Measurements from ENCODE around the gene NEK11. TPM values are rescaled to one million over a fixed set of nuclear protein-coding genes. Genes with fewer than 3 reads are reported as not detected.

The NEK11 gene
- total RNA-seq, 1 donor from 2014 or later: 8.1 TPM

GRCh38 chr3:131007782-131008181 is 18.9 kb upstream of the NEK11 start:
- Histone ChIP-seq H3K4me1 (no peaks in the 10 kb centered on the region), H3K27me3 (no peaks in the 10 kb centered on the region), H3K4me2 (no peak overlapping the region), H3K4me3 (no peak overlapping the region), H3K36me3 (no peaks in the 10 kb centered on the region), H4K20me1 (ENCODE audit: low read depth) (no peaks in the 10 kb centered on the region), H3K27ac (no peak overlapping the region), H3F3A (ENCODE audit: low read depth) (no peaks in the 10 kb centered on the region), H3K79me2 (ENCODE audit: low read depth) (no peaks in the 10 kb centered on the region), H2AFZ (replicated peaks) (no peak overlapping the region), H3K9me3 (ENCODE audit: low read depth) (no peaks in the 10 kb centered on the region), H3K9ac (no peak overlapping the region)
- Mint-ChIP-seq H3K4me1 (no peaks in the 10 kb centered on the region), H3K27ac (no peak overlapping the region), H3K9me3 (no peaks in the 10 kb centered on the region), H3K27me3 (ENCODE audit: insufficient read depth, low read depth) (no peaks in the 10 kb centered on the region), H3K4me3 (no peak overlapping the region), H3K36me3 (peaks cover 16% of the 10 kb centered on the region)
- no peak for DNase-seq (ENCODE audit: low spot score)
- no peak for TF ChIP-seq EZH2phosphoT487 (IDR thresholded peaks at IDR 0.05)
- TF ChIP-seq EZH2 (IDR thresholded peaks at IDR 0.05): no peak
- no peak for TF ChIP-seq CTCF (IDR thresholded peaks at IDR 0.05)

- H3K36me3 ChIP-seq: no peaks in the 10 kb centered on the region
Observed at GRCh38 chr3:131008326-131008725, 18.4 kb upstream of the NEK11 start.

DNA sequence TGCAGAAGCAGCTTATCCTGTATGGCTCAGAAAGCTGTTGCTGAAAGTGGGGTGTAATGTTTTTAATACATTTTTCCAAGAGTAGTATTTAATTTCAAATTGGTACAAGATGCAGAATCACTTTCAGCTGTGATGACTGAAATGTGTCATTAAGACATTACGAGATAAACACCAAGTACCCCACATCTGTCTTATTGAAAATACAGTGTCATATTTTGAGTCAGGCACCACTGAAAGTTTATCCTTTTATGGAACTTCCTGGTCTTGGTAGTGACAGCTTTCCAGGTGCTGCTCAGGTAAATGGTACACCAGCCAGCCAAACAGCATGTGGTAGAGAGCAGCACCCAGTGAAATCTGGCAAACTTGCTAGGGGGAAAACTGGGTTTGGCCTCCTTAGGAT is 17.0 kb upstream of the NEK11 start:
- H3K4me1 Mint-ChIP-seq: no peaks in the 10 kb centered on the region
- H3K27ac Mint-ChIP-seq: no peak overlapping the region

More at GRCh38 chr3:131008326-131008725, 18.4 kb upstream of the NEK11 start:
- H3K27ac ChIP-seq: no peak overlapping the region
- no peaks in the 10 kb centered on the region for H3K27me3 ChIP-seq
- H3K9ac ChIP-seq: no peak overlapping the region
- peaks cover 19% of the 10 kb centered on the region for H3K36me3 Mint-ChIP-seq
- H3K4me1 ChIP-seq: no peaks in the 10 kb centered on the region
- H2AFZ ChIP-seq (replicated peaks): no peak overlapping the region
- no peaks in the 10 kb centered on the region for H4K20me1 ChIP-seq (ENCODE audit: low read depth)
- H3K9me3 Mint-ChIP-seq: no peaks in the 10 kb centered on the region
- H3K27me3 Mint-ChIP-seq (ENCODE audit: insufficient read depth, low read depth): no peaks in the 10 kb centered on the region
- no peaks in the 10 kb centered on the region for H3F3A ChIP-seq (ENCODE audit: low read depth)
- no peak overlapping the region for H3K4me3 Mint-ChIP-seq
- no peak overlapping the region for H3K27ac Mint-ChIP-seq
- no peak for TF ChIP-seq CTCF (IDR thresholded peaks at IDR 0.05)
- no peak for TF ChIP-seq EZH2phosphoT487 (IDR thresholded peaks at IDR 0.05)
- no peak for TF ChIP-seq EZH2 (IDR thresholded peaks at IDR 0.05)
- no peaks in the 10 kb centered on the region for H3K4me1 Mint-ChIP-seq
- DNase-seq (ENCODE audit: low spot score): no peak
- no peaks in the 10 kb centered on the region for H3K79me2 ChIP-seq (ENCODE audit: low read depth)
- no peak overlapping the region for H3K4me2 ChIP-seq
- no peak overlapping the region for H3K4me3 ChIP-seq
- no peaks in the 10 kb centered on the region for H3K9me3 ChIP-seq (ENCODE audit: low read depth)

More for the DNA sequence above, 17.0 kb upstream of the NEK11 start:
- H3K27me3 ChIP-seq: no peaks in the 10 kb centered on the region
- no peaks in the 10 kb centered on the region for H4K20me1 ChIP-seq (ENCODE audit: low read depth)
- no peaks in the 10 kb centered on the region for H3K9me3 Mint-ChIP-seq
- H3K79me2 ChIP-seq (ENCODE audit: low read depth): no peaks in the 10 kb centered on the region
- no peaks in the 10 kb centered on the region for H3K4me1 ChIP-seq
- no peak overlapping the region for H2AFZ ChIP-seq (replicated peaks)
- H3K9ac ChIP-seq: no peak overlapping the region
- no peak overlapping the region for H3K4me3 Mint-ChIP-seq
- H3K27me3 Mint-ChIP-seq (ENCODE audit: insufficient read depth, low read depth): no peaks in the 10 kb centered on the region
- H3F3A ChIP-seq (ENCODE audit: low read depth): no peaks in the 10 kb centered on the region
- no peaks in the 10 kb centered on the region for H3K36me3 ChIP-seq
- peaks cover 19% of the 10 kb centered on the region for H3K36me3 Mint-ChIP-seq
- no peak for DNase-seq (ENCODE audit: low spot score)
- no peak overlapping the region for H3K4me2 ChIP-seq
- no peaks in the 10 kb centered on the region for H3K9me3 ChIP-seq (ENCODE audit: low read depth)
- H3K4me3 ChIP-seq: no peak overlapping the region
- TF ChIP-seq EZH2 (IDR thresholded peaks at IDR 0.05): no peak
- no peak for TF ChIP-seq EZH2phosphoT487 (IDR thresholded peaks at IDR 0.05)
- no peak for TF ChIP-seq CTCF (IDR thresholded peaks at IDR 0.05)
- no peak overlapping the region for H3K27ac ChIP-seq
